ENCODE measurements around the gene ADARB1.

Gene ADARB1

GRCh38 chr21:45209046-45209445, 134.7 kb downstream of the ADARB1 start (continued):
- TF ChIP-seq ATF2 (tag by site-specific recombination; IDR thresholded peaks at IDR 0.05; ENCODE audit: low read depth) (peak; percentile 79), ZFP41 (tag by site-specific recombination; IDR thresholded peaks at IDR 0.05; ENCODE audit: borderline replicate concordance) (no peak), ZNF658 (tag by site-specific recombination; IDR thresholded peaks at IDR 0.05) (no peak)
- TF ChIP-seq, protein P1, sequence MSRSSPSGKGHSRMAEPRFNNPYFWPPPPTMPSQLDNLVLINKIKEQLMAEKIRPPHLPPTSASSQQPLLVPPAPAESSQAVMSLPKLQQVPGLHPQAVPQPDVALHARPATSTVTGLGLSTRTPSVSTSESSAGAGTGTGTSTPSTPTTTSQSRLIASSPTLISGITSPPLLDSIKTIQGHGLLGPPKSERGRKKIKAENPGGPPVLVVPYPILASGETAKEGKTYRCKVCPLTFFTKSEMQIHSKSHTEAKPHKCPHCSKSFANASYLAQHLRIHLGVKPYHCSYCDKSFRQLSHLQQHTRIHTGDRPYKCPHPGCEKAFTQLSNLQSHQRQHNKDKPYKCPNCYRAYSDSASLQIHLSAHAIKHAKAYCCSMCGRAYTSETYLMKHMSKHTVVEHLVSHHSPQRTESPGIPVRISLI (tag by site-specific recombination; IDR thresholded peaks at IDR 0.05), result peak; percentile 67; the same call in 1 of the 2 replicates

GRCh38 chr21:45209685-45210284, 135.4 kb downstream of the ADARB1 start:
- ChIA-PET POLR2A (no interaction called here), CTCF (interaction anchor here (0.6 to 1.4 kb wide), 3 partner anchors 69 to 671 kb away, joined by 3 to 6 read pairs (median 3); no protein-coding TSS in a partner anchor)
- Histone ChIP-seq H3K36me3 (ENCODE audit: control insufficient read depth in 2 of 2, insufficient read depth in 1 of 2, low read length in 2 of 2) (peaks cover 0 to under 1% of the 10 kb centered on the region in 2 experiments; a peak in 1 of 3 replicates), H3K4me1 (ENCODE audit: control insufficient read depth, insufficient read depth, low read length) (peaks cover 3% of the 10 kb centered on the region; the same call in 1 of the 2 replicates), H3K27ac (ENCODE audit: extremely low read depth, low read depth, low read length) (no peak overlapping the region), H3K4me3 (ENCODE audit: low read depth, low read length) (no peak overlapping the region), H3K9me3 (ENCODE audit: control insufficient read depth, insufficient read depth, low read depth, low read length) (no peaks in the 10 kb centered on the region)
- TF ChIP-seq ZNF311 (tag by site-specific recombination; IDR thresholded peaks at IDR 0.05; ENCODE audit: borderline replicate concordance), result no peak
- TF ChIP-seq, protein P2, sequence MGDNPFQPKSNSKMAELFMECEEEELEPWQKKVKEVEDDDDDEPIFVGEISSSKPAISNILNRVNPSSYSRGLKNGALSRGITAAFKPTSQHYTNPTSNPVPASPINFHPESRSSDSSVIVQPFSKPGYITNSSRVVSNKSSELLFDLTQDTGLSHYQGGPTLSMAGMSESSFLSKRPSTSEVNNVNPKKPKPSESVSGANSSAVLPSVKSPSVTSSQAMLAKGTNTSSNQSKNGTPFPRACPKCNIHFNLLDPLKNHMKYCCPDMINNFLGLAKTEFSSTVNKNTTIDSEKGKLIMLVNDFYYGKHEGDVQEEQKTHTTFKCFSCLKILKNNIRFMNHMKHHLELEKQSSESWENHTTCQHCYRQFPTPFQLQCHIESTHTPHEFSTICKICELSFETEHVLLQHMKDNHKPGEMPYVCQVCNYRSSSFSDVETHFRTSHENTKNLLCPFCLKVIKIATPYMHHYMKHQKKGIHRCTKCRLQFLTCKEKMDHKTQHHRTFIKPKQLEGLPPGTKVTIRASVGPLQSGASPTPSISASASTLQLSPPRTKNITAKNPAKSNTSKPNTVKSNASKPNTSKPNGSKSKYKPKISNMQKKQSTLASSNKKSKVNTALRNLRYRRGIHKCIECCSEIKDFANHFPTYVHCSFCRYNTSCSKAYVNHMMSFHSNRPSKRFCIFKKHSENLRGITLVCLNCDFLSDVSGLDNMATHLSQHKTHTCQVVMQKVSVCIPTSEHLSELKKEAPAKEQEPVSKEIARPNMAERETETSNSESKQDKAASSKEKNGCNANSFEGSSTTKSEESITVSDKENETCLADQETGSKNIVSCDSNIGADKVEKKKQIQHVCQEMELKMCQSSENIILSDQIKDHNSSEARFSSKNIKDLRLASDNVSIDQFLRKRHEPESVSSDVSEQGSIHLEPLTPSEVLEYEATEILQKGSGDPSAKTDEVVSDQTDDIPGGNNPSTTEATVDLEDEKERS (tag by site-specific recombination; IDR thresholded peaks at IDR 0.05), result no peak
- TF ChIP-seq, protein P3, sequence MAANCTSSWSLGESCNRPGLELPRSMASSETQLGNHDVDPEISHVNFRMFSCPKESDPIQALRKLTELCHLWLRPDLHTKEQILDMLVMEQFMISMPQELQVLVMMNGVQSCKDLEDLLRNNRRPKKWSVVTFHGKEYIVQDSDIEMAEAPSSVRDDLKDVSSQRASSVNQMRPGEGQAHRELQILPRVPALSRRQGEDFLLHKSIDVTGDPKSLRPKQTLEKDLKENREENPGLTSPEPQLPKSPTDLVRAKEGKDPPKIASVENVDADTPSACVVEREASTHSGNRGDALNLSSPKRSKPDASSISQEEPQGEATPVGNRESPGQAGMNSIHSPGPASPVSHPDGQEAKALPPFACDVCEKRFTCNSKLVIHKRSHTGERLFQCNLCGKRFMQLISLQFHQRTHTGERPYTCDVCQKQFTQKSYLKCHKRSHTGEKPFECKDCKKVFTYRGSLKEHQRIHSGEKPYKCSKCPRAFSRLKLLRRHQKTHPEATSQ (tag by site-specific recombination; IDR thresholded peaks at IDR 0.05), result no peak
- no peak for TF ChIP-seq ZNF37A (tag by site-specific recombination; IDR thresholded peaks at IDR 0.05)
- TF ChIP-seq ZNF10 (tag by site-specific recombination; IDR thresholded peaks at IDR 0.05), result no peak
- TF ChIP-seq ZFP41 (tag by site-specific recombination; IDR thresholded peaks at IDR 0.05; ENCODE audit: borderline replicate concordance), result no peak
- TF ChIP-seq ZNF223 (tag by site-specific recombination; IDR thresholded peaks at IDR 0.05), result no peak

GRCh38 chr21:45210461-45210983, 136.1 kb downstream of the ADARB1 start:
- Histone ChIP-seq H3K4me1 (ENCODE audit: control insufficient read depth, insufficient read depth, low read length) (peaks cover 3% of the 10 kb centered on the region; the same call in 1 of the 2 replicates), H3K27ac (ENCODE audit: extremely low read depth, low read depth, low read length) (no peak overlapping the region), H3K9me3 (ENCODE audit: control insufficient read depth, insufficient read depth, low read depth, low read length) (no peaks in the 10 kb centered on the region), H3K4me3 (ENCODE audit: low read depth, low read length) (no peak overlapping the region), H3K36me3 (ENCODE audit: control insufficient read depth in 2 of 2, insufficient read depth in 1 of 2, low read length in 2 of 2) (no peaks in the 10 kb centered on the region)
- POLR2A ChIA-PET, result no interaction called here
- CTCF ChIA-PET, result interaction anchor here (1.4 kb wide), 1 partner anchor 70 kb away, joined by 6 read pairs; no protein-coding TSS in a partner anchor
- no peak for TF ChIP-seq ZNF274 (IDR thresholded peaks at IDR 0.05; ENCODE audit: low read length)
- no peak for TF ChIP-seq ZNF274 (tag by site-specific recombination; IDR thresholded peaks at IDR 0.05; ENCODE audit: borderline replicate concordance)
- TF ChIP-seq ZNF138 (tag by site-specific recombination; IDR thresholded peaks at IDR 0.05; ENCODE audit: borderline replicate concordance), result no peak
- TF ChIP-seq, protein P4, sequence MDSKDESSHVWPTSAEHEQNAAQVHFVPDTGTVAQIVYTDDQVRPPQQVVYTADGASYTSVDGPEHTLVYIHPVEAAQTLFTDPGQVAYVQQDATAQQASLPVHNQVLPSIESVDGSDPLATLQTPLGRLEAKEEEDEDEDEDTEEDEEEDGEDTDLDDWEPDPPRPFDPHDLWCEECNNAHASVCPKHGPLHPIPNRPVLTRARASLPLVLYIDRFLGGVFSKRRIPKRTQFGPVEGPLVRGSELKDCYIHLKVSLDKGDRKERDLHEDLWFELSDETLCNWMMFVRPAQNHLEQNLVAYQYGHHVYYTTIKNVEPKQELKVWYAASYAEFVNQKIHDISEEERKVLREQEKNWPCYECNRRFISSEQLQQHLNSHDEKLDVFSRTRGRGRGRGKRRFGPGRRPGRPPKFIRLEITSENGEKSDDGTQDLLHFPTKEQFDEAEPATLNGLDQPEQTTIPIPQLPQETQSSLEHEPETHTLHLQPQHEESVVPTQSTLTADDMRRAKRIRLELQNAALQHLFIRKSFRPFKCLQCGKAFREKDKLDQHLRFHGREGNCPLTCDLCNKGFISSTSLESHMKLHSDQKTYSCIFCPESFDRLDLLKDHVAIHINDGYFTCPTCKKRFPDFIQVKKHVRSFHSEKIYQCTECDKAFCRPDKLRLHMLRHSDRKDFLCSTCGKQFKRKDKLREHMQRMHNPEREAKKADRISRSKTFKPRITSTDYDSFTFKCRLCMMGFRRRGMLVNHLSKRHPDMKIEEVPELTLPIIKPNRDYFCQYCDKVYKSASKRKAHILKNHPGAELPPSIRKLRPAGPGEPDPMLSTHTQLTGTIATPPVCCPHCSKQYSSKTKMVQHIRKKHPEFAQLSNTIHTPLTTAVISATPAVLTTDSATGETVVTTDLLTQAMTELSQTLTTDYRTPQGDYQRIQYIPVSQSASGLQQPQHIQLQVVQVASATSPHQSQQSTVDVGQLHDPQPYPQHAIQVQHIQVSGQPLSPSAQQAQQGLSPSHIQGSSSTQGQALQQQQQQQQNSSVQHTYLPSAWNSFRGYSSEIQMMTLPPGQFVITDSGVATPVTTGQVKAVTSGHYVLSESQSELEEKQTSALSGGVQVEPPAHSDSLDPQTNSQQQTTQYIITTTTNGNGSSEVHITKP (tag by site-specific recombination; IDR thresholded peaks at IDR 0.05), result no peak
- TF ChIP-seq SP2 (tag by site-specific recombination; IDR thresholded peaks at IDR 0.05), result no peak
- TF ChIP-seq MEIS1 (CRISPR knock-in tag; IDR thresholded peaks at IDR 0.05; ENCODE audit: borderline replicate concordance), result no peak
- TF ChIP-seq SP7 (tag by site-specific recombination; IDR thresholded peaks at IDR 0.05), result no peak
- no peak for TF ChIP-seq ZNF214 (tag by site-specific recombination; IDR thresholded peaks at IDR 0.05; ENCODE audit: borderline replicate concordance)
- no peak for TF ChIP-seq ZNF624 (tag by site-specific recombination; IDR thresholded peaks at IDR 0.05)
- TF ChIP-seq SCRT2 (tag by site-specific recombination; IDR thresholded peaks at IDR 0.05), result no peak
- no peak for TF ChIP-seq ZNF837 (tag by site-specific recombination; IDR thresholded peaks at IDR 0.05)
- TF ChIP-seq SP3 (tag by site-specific recombination; IDR thresholded peaks at IDR 0.05), result no peak
